DND-41 (cell line): Measurements from ENCODE around the gene CEP112.
A peak's percentile ranks its signal among the peaks of the same experiment; 100 is the strongest.

ENCODE experiments used
- ATAC-seq: fragments of 200-7000 bp; cut with Tn5 transposase; 3 replicates; pipeline ENCODE4 v1.9.1; 2021; ENCODE audit warnings: low read depth; ENCODE audit not compliant: insufficient read depth
- DNase-seq: peaks from one replicate; pipeline ENCODE4 v3.0.0-alpha.2; 2020
- H2AFZ ChIP-seq: 2 replicates; pipeline ENCODE4 v1.6.0; 2012; ENCODE audit warnings: low read depth, low read length
- H3K27ac ChIP-seq: 2 replicates; pipeline ENCODE4 v1.5.1; 2012; ENCODE audit warnings: low read length, inconsistent platforms
- H3K27me3 ChIP-seq: fragments of 200-600 bp; sonication (generic); 2 replicates; pipeline ENCODE4 v1.6.0; 2012; ENCODE audit warnings: low read length, mild to moderate bottlenecking, inconsistent platforms; ENCODE audit not compliant: insufficient read depth, poor library complexity
- H3K36me3 ChIP-seq: 2 replicates; pipeline ENCODE4 v1.5.1; 2012; ENCODE audit warnings: low read length, inconsistent platforms; ENCODE audit not compliant: insufficient read depth
- H3K4me1 ChIP-seq: 2 replicates; pipeline ENCODE4 v1.5.1; 2012; ENCODE audit warnings: mild to moderate bottlenecking, low read length; ENCODE audit not compliant: insufficient read depth
- H3K4me2 ChIP-seq: 2 replicates; pipeline ENCODE4 v1.6.0; 2012; ENCODE audit warnings: mild to moderate bottlenecking, moderate library complexity, low read length, inconsistent platforms; ENCODE audit not compliant: insufficient read depth
- H3K4me3 ChIP-seq, 2 experiments: fragments of 200-600 bp in 1 of 2; shearing (Covaris generic) in 1 of 2; 2 replicates each; pipeline ENCODE4 v1.5.1; 2012 to 2016; ENCODE audit warnings: inconsistent platforms in 2 of 2, low read length in 2 of 2, mild to moderate bottlenecking in 2 of 2, low read depth in 1 of 2, moderate library complexity in 1 of 2
- H3K79me2 ChIP-seq: 2 replicates; pipeline ENCODE4 v1.6.0; 2012; ENCODE audit warnings: low read length, inconsistent platforms; ENCODE audit not compliant: insufficient read depth
- H3K9ac ChIP-seq: 2 replicates; pipeline ENCODE4 v1.6.0; 2012; ENCODE audit warnings: low read depth, mild to moderate bottlenecking, inconsistent platforms, low read length, moderate library complexity
- H3K9me3 ChIP-seq: 2 replicates; pipeline ENCODE4 v1.5.1; 2012; ENCODE audit warnings: low read length, moderate library complexity, mild to moderate bottlenecking, inconsistent platforms; ENCODE audit not compliant: insufficient read depth, severe bottlenecking
- H4K20me1 ChIP-seq: 2 replicates; pipeline ENCODE4 v1.6.0; 2012; ENCODE audit warnings: low read length; ENCODE audit not compliant: insufficient read depth
- EZH2 ChIP-seq: IDR thresholded peaks from 3 replicates; pipeline ENCODE4 v1.6.1; 2012; ENCODE audit warnings: borderline replicate concordance, low read depth, mild to moderate bottlenecking, moderate library complexity, low read length, inconsistent platforms; ENCODE audit not compliant: severe bottlenecking
- TF ChIP-seq, protein P1 (sequence below): IDR thresholded peaks from 2 replicates; pipeline ENCODE4 v1.5.1; 2012; ENCODE audit warnings: borderline replicate concordance, low read length, moderate library complexity, mild to moderate bottlenecking; ENCODE audit not compliant: poor library complexity, severe bottlenecking; ENCODE audit errors: extremely low read depth

CEP112 gene

DNA sequence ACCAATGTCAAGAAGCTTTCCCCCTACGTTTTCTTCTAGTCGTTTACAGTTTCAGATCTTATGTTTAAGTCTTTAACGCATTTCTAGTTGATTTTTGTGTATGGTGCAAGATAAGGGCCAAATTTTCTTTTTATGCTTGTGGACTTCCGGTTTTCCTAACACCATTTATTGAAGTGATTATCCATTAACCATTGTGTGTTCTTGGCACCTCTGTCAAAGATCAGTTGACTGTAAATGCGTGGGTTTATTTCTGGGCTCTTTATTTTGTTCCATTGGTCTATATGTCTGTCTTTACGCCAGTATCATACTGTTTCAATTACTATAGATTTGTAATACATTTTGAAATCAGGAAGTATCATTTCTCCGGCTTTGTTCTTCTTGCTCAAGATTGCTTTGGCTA is 49.5 kb downstream of the CEP112 start:
- Histone ChIP-seq H3K4me3 (no peak overlapping the region), H2AFZ (no peak overlapping the region), H4K20me1 (no peaks in the 10 kb centered on the region), H3K79me2 (no peaks in the 10 kb centered on the region), H3K9me3 (no peaks in the 10 kb centered on the region), H3K4me1 (no peaks in the 10 kb centered on the region), H3K4me2 (no peak overlapping the region), H3K27me3 (no peaks in the 10 kb centered on the region), H3K27ac (no peak overlapping the region), H3K36me3 (no peaks in the 10 kb centered on the region), H3K9ac (no peak overlapping the region)
- TF ChIP-seq, protein P1, sequence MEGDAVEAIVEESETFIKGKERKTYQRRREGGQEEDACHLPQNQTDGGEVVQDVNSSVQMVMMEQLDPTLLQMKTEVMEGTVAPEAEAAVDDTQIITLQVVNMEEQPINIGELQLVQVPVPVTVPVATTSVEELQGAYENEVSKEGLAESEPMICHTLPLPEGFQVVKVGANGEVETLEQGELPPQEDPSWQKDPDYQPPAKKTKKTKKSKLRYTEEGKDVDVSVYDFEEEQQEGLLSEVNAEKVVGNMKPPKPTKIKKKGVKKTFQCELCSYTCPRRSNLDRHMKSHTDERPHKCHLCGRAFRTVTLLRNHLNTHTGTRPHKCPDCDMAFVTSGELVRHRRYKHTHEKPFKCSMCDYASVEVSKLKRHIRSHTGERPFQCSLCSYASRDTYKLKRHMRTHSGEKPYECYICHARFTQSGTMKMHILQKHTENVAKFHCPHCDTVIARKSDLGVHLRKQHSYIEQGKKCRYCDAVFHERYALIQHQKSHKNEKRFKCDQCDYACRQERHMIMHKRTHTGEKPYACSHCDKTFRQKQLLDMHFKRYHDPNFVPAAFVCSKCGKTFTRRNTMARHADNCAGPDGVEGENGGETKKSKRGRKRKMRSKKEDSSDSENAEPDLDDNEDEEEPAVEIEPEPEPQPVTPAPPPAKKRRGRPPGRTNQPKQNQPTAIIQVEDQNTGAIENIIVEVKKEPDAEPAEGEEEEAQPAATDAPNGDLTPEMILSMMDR: no peak
- TF ChIP-seq EZH2: no peak
- DNase-seq (no peak), ATAC-seq (no peak)

DNA sequence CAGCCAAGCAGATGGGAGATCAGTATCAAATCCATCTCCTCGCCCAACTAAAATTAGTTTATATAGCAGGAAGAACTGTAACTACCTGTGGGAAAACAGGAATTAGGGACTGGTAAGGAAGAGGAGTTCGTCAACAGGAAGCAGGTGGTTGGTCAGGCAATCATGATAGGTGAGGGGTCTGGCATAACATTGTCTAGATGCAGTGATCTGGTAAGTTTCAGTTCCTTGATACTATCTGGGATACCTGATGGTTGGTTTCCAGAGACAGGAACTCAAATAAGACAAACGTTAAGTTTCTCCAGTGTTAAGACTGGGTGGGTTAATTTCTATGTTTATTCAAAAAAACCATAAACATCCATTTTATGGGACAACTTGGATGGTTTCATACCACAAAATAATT is 53.8 kb downstream of the CEP112 start:
- Histone ChIP-seq H3K27me3 (no peaks in the 10 kb centered on the region), H3K4me3 (no peak overlapping the region), H3K27ac (no peak overlapping the region), H4K20me1 (no peaks in the 10 kb centered on the region), H2AFZ (no peak overlapping the region), H3K36me3 (no peaks in the 10 kb centered on the region), H3K9me3 (no peaks in the 10 kb centered on the region), H3K9ac (no peak overlapping the region), H3K79me2 (no peaks in the 10 kb centered on the region), H3K4me1 (no peaks in the 10 kb centered on the region), H3K4me2 (no peak overlapping the region)
- TF ChIP-seq, protein P1: no peak
- ATAC-seq (no peak), DNase-seq (no peak)

GRCh38 chr17:66135896-66136295 is 56.0 kb downstream of the CEP112 start:
- H4K20me1 ChIP-seq: no peaks in the 10 kb centered on the region
- no peaks in the 10 kb centered on the region for H3K27me3 ChIP-seq
- ATAC-seq (no peak), DNase-seq (no peak)
- no peak overlapping the region for H3K9ac ChIP-seq
- H3K9me3 ChIP-seq: no peaks in the 10 kb centered on the region
- H3K79me2 ChIP-seq: no peaks in the 10 kb centered on the region
- no peaks in the 10 kb centered on the region for H3K4me1 ChIP-seq
- no peaks in the 10 kb centered on the region for H3K36me3 ChIP-seq
- H3K27ac ChIP-seq: no peak overlapping the region
- no peak for TF ChIP-seq EZH2
- TF ChIP-seq, protein P1: no peak
- H3K4me3 ChIP-seq: no peak overlapping the region
- H2AFZ ChIP-seq: no peak overlapping the region
- no peak overlapping the region for H3K4me2 ChIP-seq

DNA sequence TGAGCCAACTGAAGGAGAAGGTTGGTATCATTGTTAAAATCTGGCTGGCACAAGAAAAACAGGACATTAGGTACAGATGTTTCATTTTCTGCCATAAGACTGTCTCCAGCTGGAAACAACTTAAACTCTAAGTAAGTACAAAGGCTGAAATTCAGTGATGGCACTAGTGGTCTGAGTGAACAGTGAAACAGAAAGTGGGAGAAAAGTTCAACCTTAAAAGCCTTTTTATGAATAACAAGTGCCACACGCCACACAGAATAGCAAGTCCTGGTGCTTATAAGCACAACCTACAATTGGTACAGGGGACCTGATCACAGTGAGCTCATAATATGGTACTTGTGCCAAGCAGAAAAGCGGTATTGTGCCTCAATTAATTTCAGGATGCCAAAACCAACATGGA is 56.7 kb downstream of the CEP112 start:
- Histone ChIP-seq H3K79me2 (no peaks in the 10 kb centered on the region), H3K4me1 (no peaks in the 10 kb centered on the region), H4K20me1 (no peaks in the 10 kb centered on the region), H3K27me3 (no peaks in the 10 kb centered on the region), H3K4me3 (no peak overlapping the region), H3K9ac (no peak overlapping the region), H3K9me3 (no peaks in the 10 kb centered on the region), H3K4me2 (no peak overlapping the region), H3K27ac (no peak overlapping the region), H2AFZ (no peak overlapping the region), H3K36me3 (no peaks in the 10 kb centered on the region)
- no peak for TF ChIP-seq EZH2
- TF ChIP-seq, protein P1: no peak
- peak; percentile 59 for ATAC-seq
- no peak for DNase-seq
